Measurements from ENCODE around the gene SALL4.
"Not testable (repeated sequence)": the region's sequence is repeated elsewhere in the genome, so short reads cannot be mapped to it uniquely, and the experiment has no call there.

SALL4 gene

DNA sequence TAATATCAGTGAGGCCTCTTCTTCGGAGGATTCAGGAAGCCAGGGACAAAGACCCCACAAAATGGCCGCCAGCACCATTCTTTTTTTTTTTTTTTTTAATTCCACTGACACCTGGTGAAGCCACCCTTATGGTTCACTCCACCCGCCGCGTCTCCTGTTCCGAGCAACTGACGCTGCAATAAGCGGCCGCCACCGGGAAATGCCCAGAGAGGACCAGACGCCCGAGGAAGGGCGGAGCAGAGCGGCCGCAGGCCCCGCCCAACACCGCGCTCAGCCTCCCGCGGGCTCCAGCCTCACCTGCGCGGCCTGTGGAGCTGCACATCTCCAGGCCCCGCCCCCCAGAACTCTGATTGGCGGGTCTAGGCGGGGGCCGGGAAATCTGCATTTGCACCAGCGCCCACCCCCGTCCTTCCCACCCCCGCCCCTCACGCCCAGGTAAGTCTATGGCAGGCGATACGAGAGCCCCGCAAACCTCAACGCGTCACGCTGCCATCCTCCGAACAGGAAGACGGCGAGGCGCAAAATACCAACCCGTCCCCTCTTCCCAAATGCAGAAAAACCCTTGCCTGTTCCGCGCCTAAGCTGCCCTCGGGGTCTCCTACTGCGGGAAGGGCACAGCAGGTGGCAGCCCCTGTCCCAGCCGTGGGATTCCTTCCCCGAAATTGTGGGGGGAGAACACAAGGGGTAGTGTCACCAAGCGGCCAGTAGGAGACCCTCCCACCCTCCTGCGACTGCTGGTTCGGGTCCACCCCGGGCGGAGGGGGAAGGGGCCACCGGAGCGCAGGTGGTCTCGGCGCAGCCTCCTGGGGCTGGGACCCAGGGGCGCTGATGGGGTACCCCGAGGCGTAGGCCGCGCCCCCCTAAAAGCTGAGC is 35.1 kb downstream of the SALL4 start:
- DNase-seq (ENCODE audit: low read depth in 2 of 2, low spot score in 1 of 2) = no peak

DNA sequence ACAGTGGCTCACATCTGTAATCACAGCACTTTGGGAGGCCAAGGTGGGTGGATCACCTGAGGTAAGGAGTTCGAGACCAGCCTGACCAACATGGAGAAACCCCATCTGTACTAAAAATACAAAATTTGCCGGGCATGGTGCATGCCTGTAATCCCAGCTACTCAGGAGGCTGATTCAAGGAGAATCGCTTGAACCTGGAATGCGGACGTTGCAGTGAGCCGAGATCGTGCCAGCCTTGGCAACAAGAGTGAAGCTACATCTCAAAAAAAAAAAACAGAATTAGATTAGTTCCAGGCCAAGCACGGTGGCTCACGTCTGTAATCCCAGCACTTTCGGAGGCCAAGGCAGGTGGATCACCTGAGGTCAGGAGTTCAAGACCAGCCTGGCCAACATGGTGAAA is 36.9 kb downstream of the SALL4 start:
- not testable (repeated sequence) for DNase-seq (ENCODE audit: low read depth in 2 of 2, low spot score in 1 of 2)

DNA sequence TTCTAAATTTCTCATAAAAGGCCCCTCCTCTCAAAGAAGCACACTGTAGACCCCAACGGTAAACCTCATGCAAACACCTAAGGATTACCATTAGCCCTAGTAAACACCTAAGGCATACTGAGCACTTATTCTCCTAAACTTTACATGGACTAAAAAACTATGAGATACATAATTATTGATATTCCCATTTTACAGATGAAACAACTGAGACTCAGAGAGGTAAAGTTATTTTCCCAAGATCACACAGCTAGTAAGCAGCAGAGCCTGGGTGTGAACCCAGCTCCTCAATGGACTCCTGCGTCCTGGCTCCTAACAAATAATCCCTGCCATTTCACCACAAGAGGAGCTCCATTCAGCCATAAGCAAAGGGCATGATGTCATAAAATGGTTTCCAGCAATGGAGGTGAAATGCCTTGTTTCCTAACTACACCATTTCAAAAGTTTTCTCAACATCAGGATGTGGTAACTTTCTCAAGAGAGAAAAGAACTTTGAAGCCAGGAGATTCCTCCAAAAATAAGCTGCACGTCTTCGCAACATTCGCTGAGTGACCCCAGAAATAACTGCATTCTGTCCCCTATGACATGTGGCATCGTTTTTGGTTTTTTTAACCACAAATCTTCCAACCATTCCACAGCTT is 38.2 kb downstream of the SALL4 start:
- no peak for DNase-seq (ENCODE audit: low read depth in 2 of 2, low spot score in 1 of 2)

DNA sequence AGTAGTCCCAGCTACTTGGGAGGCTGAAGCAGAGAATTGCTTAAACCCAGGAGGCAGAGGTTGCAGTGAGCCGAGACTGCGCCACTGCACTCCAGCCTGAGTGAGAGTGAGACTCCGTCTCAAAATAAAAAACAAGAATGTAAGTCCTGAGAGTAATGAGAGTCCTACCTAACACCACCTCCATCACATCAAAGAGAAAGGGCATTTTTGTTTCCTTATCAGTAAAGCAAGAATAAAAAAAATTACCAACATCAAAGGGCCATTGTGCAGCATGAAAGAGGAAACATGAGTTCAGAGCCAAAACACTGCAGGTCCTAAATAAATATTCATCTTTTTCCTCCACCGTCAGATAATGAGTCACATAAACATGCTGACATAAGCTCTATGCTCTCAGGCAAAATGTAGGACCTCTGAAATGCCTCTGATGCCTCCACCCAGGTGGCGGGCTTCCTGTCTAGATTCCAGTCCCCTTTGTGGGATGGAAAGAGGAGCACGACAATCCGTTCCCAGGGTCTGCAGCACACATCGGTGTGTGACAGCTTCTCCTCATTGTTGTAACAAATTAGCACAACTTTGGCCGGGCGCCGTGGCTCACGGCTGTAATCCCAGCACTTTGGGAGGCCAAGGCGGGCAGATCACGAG is 41.3 kb downstream of the SALL4 start:
- no peak for DNase-seq (ENCODE audit: low read depth in 2 of 2, low spot score in 1 of 2)

DNA sequence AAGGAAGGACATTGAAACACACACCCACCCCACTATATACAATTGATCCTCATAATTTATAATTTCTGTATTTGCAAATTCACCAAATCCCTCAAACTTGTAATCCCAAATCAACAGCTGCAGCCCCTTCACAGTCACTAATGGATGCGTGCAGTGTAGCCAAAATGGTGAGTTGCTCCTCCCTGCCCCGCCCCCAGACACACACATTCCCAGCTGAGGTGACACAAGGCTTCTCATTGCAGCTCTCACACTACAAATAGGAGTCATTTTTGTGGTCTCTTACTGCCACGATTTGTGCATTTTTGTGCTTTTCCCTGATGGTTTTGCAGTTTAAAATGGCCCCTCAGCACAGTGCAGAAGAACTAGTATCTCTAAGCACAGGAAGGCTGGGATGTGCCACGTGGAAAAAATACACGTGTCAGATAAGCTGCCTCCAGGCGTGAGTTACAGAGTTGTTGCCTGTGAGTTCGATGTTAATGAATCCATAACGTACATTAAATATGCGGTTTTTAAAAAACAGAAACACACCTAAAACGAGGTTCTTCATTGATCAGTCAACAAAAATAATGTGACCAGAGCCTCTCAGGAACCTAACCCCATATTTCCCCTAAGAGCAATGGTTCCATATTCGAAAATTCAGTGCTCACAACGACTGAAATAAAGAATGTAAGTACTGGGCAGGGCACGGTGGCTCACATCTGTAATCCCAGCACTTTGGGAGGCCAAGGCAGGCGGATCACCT is 42.4 kb downstream of the SALL4 start:
- no peak for DNase-seq (ENCODE audit: low read depth in 2 of 2, low spot score in 1 of 2)

DNA sequence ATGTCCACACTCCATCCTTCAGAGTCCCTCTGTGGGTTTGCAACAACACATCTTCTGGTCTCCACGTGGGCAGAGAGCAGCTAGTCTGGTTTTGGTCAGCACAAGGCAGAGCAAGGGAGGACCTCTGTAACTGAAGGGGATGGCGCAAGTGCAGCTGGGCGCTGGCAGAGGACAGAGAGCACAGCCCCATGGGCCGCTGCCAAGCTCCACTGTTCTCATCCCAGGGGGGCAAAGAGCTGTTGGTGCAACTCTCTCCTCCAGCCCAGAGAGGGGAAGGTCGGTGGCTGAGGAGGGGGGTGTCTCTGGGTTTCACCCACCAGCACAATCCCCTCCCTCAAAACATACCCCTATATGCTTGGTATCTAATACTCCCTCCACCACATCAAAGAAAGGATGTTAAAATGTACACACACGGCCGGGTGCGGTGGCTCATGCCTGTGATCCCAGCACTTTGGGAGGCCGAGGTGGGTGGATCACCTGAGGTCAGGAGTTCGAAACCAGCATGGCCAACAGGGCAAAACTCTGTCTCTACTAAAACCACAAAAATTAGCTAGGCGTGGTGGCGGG is 43.3 kb downstream of the SALL4 start:
- DNase-seq (ENCODE audit: low read depth in 2 of 2, low spot score in 1 of 2) = no peak

DNA sequence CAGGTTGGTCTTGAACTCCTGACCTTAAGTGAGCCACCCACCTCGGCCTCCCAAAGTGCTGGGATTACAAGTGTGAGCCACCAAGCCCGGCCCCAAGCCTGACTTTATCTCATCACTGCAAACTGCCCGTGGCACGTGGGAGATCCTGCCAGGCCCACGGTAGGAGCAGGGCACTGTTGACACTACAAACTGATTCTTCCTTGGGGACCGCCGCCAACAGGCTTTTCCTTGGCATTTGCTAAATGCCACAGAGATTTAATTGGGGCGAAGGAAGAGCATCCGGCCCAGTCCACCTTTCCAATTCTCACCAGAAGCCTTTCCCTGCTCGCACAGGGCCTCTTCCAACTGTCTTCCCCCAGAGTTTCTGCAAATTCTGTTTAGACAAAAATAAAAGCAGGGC is 45.1 kb downstream of the SALL4 start:
- no peak for DNase-seq (ENCODE audit: low read depth in 2 of 2, low spot score in 1 of 2)

DNA sequence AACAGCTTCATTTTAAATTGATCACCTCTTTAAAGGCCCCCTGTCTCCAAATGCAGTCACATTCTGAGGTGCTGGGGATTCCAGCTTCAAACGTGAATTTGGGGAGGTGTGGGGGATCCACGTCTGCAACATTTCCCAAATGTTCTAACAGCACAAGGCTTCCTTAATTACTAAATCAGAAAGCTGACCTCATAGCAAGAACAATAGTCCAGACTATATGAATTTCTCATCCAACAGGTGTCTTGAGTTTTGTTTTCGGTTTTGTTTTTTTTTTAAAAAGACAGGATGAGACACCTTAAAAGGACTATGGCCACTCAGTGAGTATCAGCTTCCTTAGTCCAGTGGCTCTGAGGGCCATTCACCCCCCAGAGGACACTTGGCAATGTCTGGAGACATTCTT is 45.7 kb downstream of the SALL4 start:
- no peak for DNase-seq (ENCODE audit: low read depth in 2 of 2, low spot score in 1 of 2)

DNA sequence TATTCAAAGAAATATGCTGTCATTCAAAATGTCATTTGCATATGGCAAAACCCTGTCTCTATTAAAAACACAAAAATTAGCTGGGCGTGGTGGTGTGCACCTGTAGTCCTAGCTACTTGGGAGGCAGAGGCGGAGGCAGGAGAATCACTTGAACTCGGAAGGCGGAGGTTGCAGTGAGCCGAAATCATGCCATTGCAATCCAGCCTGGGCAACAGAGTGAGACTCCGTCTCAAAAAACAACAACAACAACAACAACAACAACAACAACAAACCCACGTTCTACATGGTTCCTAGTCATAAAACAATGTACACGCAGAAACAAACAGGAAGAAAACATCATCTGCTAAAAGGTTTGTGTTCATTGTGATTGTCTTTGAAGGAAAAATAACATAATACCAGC is 49.1 kb downstream of the SALL4 start:
- not testable (repeated sequence) for DNase-seq (ENCODE audit: low read depth in 2 of 2, low spot score in 1 of 2)

DNA sequence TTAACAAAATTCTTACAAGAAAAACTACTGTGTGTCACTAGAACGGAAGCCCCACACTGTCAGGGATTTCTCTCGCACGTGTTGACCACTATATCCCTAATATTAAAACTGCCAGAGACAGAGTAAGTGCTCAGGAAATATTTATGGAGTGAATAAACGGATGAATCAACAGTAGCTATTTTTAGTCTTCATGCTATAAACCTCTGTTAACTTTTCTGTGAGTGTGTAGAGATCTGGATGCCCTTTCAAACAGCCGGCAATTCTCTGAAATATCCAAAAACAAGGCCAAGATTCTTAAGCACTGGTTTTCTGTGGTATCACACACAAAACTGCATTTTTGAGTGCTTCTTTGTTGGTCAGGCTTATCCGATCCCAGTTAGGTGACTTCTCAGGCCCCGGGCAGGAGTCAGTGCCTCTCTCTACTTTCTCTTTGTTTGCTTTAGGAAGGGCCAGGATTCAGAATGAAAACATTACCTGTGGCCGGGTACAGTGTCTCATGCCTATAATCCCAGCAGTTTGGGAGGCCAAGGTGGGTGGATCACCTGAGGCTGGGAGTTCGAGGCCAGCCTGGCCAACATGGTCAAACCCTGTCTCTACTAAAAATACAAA is 49.9 kb downstream of the SALL4 start:
- no peak for DNase-seq (ENCODE audit: low read depth in 2 of 2, low spot score in 1 of 2)

DNA sequence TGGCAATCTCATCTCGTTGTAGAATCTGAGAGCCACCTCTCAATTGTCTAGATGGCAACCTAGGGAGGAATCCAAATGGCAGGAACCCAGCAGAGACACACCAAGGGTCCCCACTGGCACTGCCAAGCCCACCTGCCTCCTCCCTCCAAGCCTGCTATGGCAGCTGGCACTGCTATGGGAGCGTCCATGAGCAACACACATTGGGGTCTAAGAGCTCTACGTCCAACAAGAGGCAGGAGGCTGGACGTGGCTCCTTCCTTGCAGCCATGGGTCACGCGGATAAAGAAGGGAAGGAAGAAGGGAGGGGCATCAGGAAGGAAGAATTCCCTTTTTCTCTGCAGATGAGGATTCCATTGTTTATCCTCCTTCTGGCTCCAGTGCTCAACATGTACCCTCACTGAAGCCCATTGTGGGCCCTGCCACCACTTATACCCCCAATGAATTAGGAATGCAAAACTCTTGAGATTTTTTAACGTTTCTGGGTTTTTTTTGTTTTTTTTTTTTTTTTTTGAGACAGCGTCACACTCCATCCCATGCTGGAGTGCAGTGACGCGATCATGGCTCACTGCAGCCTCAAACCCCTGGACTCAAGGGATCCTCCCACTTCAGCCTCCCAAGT is 51.4 kb downstream of the SALL4 start:
- no peak for DNase-seq (ENCODE audit: low read depth in 2 of 2, low spot score in 1 of 2)

DNA sequence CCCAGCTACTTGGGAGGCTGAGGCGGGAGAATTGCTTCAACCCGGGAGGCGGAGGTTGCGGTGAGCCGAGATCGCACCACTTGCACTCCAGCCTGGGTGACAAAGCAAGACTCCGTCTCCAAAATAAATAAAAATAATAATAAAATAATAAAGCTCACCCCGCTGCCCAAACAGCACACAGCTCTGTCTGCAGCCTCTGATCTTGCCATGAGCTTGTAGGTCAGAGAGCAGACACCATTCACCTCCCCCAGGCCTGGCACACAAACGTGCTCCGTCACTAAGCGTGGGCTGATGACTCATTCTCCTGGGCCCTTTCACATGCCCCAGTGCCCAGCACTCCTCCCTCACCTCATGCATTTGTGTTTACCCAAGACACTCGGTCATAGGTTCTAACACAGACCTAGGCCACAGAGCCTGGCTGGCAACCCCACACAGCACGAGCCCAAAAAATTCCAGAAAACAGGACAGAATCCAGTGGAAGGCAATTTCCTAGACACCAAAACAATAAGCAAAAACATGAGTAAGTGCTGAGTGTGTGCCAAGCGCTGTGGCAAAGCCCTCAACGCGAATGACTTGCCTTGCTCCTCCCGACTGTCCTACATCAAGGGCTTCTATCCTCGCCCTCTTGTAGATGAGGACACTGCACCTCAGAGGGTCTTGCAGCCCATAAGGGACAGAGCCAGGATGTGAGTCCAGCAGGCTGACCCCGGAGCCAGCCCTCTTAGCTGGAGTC is 52.1 kb downstream of the SALL4 start:
- DNase-seq (ENCODE audit: low read depth in 2 of 2, low spot score in 1 of 2) = no peak

DNA sequence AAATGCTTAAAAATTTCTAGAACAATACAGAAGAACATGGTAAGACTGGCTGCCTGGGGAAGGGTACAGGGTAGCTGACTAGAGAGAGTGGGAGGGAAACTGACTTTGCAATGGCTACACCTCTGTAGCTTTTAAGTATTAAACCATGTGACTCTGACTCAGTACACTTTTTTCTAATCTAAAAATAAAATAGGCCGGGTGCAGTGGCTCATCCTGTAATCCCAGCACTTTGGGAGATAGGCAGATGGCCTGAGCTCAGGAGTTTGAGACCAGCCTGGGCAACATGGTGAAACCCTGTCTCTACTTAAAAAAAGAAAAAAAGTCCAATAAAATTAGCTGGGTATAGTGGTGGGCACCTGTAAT is 52.7 kb downstream of the SALL4 start:
- DNase-seq (ENCODE audit: low read depth in 2 of 2, low spot score in 1 of 2) = no peak

DNA sequence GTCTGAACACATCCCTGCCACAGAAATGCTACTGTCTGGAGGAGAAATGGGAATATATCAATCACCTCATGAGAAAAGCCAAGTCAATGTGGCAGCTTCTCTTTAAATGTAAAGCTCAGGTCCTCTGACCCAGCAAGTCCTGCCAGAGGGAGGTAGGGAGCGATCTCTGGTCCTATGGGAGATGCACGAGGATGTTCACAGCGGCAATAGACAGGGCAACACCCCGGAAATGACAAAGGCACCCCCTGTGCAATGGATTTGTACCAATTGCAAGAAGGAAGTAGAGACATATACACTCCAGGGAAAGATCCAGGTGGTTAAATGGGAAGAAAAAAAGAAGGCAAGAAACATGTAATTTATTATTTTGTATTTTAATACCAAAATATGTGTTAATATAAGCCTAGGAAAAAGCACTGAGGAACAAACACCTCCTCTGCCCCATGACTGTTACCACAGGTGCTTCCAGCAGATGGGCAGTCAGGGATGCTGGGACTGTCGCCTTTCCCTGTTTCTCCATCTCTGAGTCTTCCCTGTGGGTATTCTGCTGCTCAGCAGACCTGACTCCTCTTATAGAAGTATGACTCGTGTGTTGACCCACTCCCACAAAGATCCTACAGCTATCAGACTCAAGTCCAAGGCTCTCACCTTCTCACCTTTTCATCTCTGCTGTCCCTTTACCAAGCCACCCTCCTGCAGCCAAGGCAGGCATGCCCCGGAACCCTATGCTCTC is 55.0 kb downstream of the SALL4 start:
- DNase-seq (ENCODE audit: low read depth in 2 of 2, low spot score in 1 of 2) = no peak

DNA sequence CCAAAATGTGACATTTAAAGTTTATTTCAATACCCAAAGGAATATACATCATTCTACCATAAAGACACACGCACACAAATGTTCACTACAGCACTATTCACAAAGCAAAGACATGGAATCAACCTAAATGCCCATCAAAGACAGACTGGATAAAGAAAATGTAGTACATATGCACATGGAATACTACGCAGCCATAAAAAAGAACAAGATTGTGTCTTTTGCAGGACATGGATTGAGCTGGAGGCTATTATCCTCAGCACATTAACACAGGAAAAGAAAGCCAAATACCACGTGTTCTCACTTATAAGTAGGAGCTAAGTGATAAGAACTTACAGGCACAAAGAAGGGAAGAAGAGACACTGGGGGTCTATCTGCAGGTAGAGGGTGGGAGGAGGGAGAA is 56.5 kb downstream of the SALL4 start:
- no peak for DNase-seq (ENCODE audit: low read depth in 2 of 2, low spot score in 1 of 2)

DNA sequence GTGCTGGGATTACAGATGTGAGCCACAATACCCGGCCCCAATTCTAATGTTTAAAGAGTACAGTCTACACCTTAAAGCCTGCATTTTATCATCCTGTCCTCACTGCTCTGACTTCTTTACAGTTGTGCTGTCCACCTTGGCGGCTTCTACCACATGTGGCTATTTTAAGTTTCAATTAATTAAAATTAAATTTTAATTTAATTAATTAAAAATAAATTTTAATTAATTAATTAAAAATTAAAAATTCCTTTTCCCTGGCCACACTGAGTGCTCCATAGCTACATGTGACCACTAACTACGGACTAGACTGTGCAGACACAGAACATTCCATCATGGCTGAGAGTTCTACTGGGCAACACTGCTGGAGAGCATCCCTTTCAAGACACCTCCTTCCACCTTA is 61.5 kb downstream of the SALL4 start:
- no peak for DNase-seq (ENCODE audit: low read depth in 2 of 2, low spot score in 1 of 2)

DNA sequence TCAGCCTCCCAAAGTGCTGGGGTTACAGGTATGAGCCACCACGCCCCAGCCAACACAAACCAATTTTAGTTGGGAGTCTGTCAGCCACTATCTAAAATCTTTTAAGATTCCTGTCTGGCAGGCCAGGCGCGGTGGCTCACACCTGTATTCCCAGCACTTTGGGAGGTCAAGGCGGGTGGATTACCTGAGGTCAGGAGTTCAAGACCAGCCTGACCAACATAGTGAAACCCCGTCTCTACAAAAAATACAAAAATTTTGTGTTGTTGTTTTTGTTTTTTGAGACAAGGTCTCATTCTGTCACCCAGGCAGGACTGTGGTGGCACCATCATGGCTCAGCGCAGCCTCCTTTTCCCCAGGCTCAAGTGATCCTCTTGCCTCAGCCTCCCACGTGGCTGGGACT is 62.0 kb downstream of the SALL4 start:
- not testable (repeated sequence) for DNase-seq (ENCODE audit: low read depth in 2 of 2, low spot score in 1 of 2)

DNA sequence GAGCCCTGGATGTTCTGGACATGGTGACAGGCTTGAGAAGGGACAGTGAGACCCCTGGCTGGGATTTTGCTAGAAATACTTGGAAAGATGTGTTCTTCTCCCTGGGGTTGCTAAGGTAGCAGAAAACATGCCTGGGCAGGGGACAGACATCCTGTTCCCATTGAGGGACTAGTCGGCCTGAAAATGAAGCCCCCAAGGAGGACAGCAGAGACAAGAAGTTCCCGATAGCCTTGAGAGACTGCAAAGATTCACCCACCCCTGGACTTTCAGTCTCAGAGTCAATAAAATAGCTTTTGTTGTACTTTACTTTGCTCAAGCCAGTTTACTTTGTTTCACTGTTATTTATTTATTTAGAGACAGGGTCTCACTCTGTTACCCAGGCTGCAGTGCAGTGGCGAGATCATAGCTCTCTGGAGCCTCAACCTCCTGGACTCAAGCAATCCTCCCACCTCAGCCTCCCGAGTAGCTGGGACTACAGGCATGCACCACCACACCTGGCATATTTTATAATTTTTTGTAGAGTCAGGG is 62.5 kb downstream of the SALL4 start:
- DNase-seq (ENCODE audit: low read depth in 2 of 2, low spot score in 1 of 2) = no peak
